Right cardiac atrium (tissue), 5 donors: ENCODE data around the gene DNAJC25. TPM values are rescaled to one million over a fixed set of nuclear protein-coding genes. Genes with fewer than 3 reads are reported as not detected.

ENCODE experiments used
- ATAC-seq, 2 donors: fragments of 200-7000 bp; cut with Tn5 transposase; one replicate each; pipeline versions ENCODE4 v1.8.0 to v1.9.1; 2020; ENCODE audit warnings: moderate library complexity in 2 of 2, mild to moderate bottlenecking in 1 of 2
- DNase-seq, 3 donors: peaks; one replicate each; pipeline ENCODE4 v3.0.0-alpha.2; 2020
- H3K27ac ChIP-seq: one replicate; pipeline ENCODE4 v1.5.1; 2013; ENCODE audit warnings: mild to moderate bottlenecking, low read length, control low read depth, moderate library complexity
- H3K27me3 ChIP-seq: one replicate; pipeline ENCODE4 v1.6.1; 2013; ENCODE audit not compliant: control insufficient read depth, insufficient read depth
- H3K4me1 ChIP-seq: one replicate; pipeline ENCODE4 v1.6.1; 2013; ENCODE audit warnings: low read length; ENCODE audit not compliant: control insufficient read depth, insufficient read depth
- H3K4me3 ChIP-seq: one replicate; pipeline ENCODE4 v1.5.1; 2013; ENCODE audit warnings: low read length, control low read depth
- H3K9me3 ChIP-seq: one replicate; pipeline ENCODE4 v1.6.1; 2013; ENCODE audit warnings: low read length; ENCODE audit not compliant: control insufficient read depth
- WGBS: extraction: QIAGEN DNeasy Blood & Tissue Kit; methylation state at CpG from one replicate; pipeline ENCODE4 v1.1.7; 2013; 5-methylcytosine and 5-hydroxymethylcytosine counted together
- intact Hi-C, 4 donors: fragments of 100-400 bp; cut with DNase I; formaldehyde crosslinking; loops; one replicate each; pipeline versions ENCODE4 v1.11.0 to v1.14.0; 2022 to 2023
- polyA plus RNA-seq: library from polyadenylated mRNA; stranded (reverse); fragments of 200-250 nt; gene quantifications from one replicate; pipeline ENCODE4 v1.2.3, GENCODE V29; 2013
- total RNA-seq, 4 donors: library from RNA; stranded (reverse); fragmentation: NEBNext Ultra II Directional; extraction: Animal tissue kit (Norgen Biotek cat#: 25700); gene quantifications; one replicate each; pipeline ENCODE4 v1.2.1, GENCODE V29; 2021
- donor health status: healthy with polysubstance abuse.
- donor health status: DM: no; HTN: yes; CAD: no.
- donor health status: DM: no; HTN: no; CAD: no.
- donor health status: DM: no; HTN: yes; CAD: no; lungs with severe emphysema.
- donor health status: DM: yes; HTN: yes; CAD: no.

DNAJC25 gene
- total and polyA plus RNA-seq, 5 donors: 4.4 to 7.2 (median 5.7) TPM

DNA sequence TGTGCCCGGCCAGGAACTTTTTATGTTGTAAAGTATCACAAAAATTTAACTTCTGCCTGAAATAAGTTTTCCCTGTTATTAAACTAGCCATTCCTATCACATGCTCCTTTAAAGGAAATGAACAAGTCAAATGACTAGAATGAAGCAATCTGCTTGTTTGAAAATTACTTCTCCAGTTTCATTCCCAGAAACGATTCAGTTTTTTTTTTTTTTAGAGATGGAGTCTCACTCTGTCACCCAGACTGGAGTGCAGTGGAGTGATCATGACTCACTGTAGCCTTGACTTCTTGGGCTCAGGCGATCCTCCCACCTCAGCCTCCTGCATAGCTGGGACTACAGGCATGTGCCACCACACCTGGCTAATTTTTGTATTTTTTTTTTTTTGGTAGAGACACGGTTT, 16.9 kb downstream of the DNAJC25 start:
- Histone ChIP-seq H3K4me1 (no peaks in the 10 kb centered on the region), H3K9me3 (no peaks in the 10 kb centered on the region)
- DNase-seq: no peak

DNA sequence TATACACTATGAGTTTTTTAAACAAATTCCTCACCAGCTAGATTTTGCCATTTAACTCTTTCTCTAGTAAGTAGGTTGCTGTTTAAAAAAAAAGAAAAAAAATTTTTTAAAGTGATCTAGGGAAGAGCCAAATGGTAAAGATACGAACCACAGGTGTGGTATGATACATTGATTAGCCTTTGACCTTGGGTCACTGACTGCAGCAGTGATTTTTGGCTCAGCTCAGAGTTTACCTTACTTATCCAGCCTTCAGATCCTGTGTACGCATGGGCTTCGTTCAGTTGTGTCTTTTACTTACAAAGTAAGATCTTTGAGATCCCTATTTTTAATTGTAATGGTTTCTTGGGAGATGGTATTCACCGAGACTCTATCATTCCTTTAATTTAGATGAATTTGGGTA, 17.9 kb downstream of the DNAJC25 start:
- H3K4me1 ChIP-seq: no peaks in the 10 kb centered on the region
- no peaks in the 10 kb centered on the region for H3K27me3 ChIP-seq
- DNase-seq (no peak), ATAC-seq (no peak)
- H3K4me3 ChIP-seq: no peak overlapping the region
- intact Hi-C loops: no loop called here
- no peaks in the 10 kb centered on the region for H3K9me3 ChIP-seq
- no peak overlapping the region for H3K27ac ChIP-seq
- WGBS: 95% methylated on average over 4 of the region's 4 CpGs

More for the DNA sequence above, 16.9 kb downstream of the DNAJC25 start:
- ATAC-seq: no peak
- Histone ChIP-seq H3K4me3 (no peak overlapping the region), H3K27me3 (no peaks in the 10 kb centered on the region), H3K27ac (no peak overlapping the region)
- WGBS: 81% methylated on average over 4 of the region's 4 CpGs
- intact Hi-C loops: no loop called here

DNA sequence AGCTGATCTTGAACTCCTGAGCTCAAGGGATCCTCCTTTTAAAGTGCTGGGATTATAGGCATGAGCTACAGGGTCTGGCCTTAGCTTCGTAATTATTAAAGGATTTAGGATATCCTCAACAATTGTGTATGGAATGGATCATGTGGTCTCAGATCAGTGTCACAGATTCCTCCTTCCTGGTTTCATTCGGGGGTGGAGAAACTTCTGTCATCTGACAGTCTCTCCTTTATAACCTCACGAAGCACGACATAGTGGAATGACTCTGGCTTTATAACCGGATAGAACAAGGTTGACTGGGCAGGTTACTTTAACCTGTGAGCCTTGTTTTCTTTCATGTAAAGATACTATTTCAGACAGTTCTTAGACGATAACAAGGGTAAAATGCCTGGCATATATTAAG, 25.9 kb downstream of the DNAJC25 start:
- no peak overlapping the region for H3K27ac ChIP-seq
- H3K4me1 ChIP-seq: no peaks in the 10 kb centered on the region
- WGBS: 57% methylated on average over 6 of the region's 6 CpGs
- H3K27me3 ChIP-seq: no peaks in the 10 kb centered on the region
- H3K9me3 ChIP-seq: no peaks in the 10 kb centered on the region
- ATAC-seq (no peak), DNase-seq (no peak)
- no peak overlapping the region for H3K4me3 ChIP-seq
- intact Hi-C loops: no loop called here

DNA sequence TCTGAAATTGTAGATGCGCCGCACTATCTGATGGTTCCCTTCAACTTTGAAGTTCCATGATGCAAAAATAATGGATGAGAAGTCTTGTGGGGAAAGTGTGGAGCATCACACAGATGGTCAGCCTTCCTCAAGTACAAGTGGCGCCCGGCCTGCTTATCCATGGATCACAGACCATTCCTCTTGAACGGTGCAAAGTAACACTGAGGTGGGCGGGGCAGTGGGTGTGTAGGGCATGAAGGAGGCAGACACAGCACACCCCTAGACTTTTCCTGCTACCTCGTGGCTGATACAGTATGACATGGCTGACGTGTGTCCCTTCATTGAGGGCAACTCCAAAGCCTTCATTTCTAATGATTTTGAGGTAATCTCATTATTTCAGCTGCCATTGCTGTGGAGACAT, 27.8 kb downstream of the DNAJC25 start:
- DNase-seq (peak in 1 of 3 donors; percentile 17), ATAC-seq (no peak)
- no peak overlapping the region for H3K27ac ChIP-seq
- no peak overlapping the region for H3K4me3 ChIP-seq
- 73% methylated on average over 8 of the region's 8 CpGs for WGBS
- H3K9me3 ChIP-seq: no peaks in the 10 kb centered on the region
- H3K27me3 ChIP-seq: no peaks in the 10 kb centered on the region
- H3K4me1 ChIP-seq: peaks cover 2% of the 10 kb centered on the region
- intact Hi-C loops: no loop called here

DNA sequence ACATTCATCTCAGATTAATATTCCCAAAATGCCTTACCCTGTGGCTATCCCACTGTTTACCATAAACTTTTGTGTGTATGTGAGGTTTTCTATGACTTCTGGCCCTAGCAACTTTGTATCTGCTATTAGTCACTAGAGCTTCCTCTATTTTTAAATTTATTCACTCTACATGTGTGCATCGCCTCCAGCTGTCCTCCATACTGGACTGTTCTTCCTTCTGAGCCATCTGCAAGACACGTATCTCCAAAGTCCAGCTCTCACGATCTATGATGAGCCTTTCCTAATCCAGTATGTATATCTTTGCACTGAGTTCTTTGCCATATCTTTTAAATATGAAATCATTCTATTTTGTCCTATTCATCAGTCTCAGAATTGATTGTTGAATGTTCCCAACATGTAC, 28.6 kb downstream of the DNAJC25 start:
- Histone ChIP-seq H3K27ac (no peak overlapping the region), H3K4me1 (peaks cover 2% of the 10 kb centered on the region), H3K4me3 (no peak overlapping the region), H3K9me3 (no peaks in the 10 kb centered on the region), H3K27me3 (no peaks in the 10 kb centered on the region)
- WGBS: 92% methylated on average over 3 of the region's 3 CpGs
- DNase-seq (no peak), ATAC-seq (no peak)
- intact Hi-C loops: no loop called here

DNA sequence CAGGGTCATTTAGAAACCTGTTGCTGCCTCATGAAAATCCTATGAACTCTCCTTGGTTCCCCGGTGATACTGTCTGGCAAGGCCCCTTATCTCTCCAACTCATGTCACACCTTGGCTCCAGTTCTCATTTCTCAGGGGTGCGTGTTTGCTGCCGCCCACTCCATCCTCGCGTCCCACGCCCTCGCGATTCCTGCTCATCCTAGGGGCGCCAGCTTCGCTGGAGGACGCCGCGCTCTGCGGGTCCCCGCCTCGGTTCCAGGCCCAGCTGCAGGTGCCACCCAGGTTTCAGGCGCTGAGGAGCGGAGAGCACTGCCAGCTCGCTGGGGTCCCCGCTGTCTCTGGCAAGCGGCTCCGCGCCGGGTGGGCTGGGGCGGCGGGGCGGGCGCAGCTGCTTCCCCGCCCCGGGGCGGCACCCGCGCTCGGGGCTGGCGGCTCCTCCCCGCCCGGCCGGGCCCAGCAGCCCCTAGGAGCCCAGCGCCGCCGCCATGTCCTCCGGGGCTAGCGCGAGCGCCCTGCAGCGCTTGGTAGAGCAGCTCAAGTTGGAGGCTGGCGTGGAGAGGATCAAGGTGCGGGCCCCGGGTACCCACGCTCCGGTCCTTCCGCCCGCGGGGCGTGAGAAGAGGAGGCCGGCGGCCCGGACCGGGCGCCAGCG, 30.1 kb downstream of the DNAJC25 start, which contains the start of gene GNG10:
GNG10 (plus strand) TSS at position 456 of the 652 bp plus-strand sequence; CDS start at position 486, 30 bp downstream.
- ATAC-seq (peak; percentile 96), DNase-seq (peak; percentile 67 to 87 (median 86))
- Histone ChIP-seq H3K9me3 (no peaks in the 10 kb centered on the region), H3K4me1 (peaks cover 2% of the 10 kb centered on the region), H3K4me3 (peak within 1 kb of the TSS; percentile 71), H3K27me3 (no peaks in the 10 kb centered on the region), H3K27ac (peak within 1 kb of the TSS; percentile 61)
- WGBS: under 1% methylated on average over 61 of the region's 61 CpGs
- intact Hi-C loops: no loop called here

DNA sequence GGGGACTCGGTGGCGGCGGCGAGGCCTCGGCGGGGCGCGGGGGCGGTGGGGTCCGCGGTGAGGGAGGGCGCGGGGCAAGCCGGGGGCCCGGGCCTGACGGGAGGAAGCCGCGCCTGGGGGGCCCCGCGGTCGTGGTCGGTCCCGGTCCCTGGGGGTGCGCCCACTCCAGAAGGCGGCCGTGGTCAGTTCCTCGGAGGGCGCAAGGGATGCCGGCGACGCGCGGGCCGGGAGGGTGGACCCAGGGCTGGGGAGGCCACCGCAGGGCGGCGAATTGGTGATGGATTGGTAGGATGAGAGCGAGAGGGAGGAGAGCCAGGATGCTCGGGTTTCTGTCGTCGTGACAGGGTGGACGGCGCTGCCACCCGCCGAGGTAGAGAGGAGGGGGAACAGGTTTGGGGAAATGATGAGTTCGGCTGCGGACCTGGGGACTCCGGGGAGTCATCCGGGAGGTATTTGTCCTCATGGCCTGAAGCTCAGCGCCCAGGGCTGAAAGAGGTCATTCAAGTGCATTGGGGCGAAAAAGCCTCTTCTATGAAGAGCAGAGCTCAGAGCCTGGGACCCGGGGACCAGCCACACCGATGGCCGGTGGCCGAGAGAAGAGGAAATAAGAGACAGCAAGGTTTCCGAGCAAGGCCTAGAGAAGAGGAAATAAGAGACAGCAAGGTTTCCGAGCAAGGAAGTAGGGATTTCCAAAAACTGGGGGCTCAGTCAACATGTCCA, 30.8 kb downstream of the DNAJC25 start:
- under 1% methylated on average over 57 of the region's 57 CpGs for WGBS
- DNase-seq (peak; percentile 51 to 82 (median 81)), ATAC-seq (peak; percentile 78 to 81)
- Histone ChIP-seq H3K9me3 (no peaks in the 10 kb centered on the region), H3K27ac (peak overlapping the region; percentile 61), H3K4me3 (peak overlapping the region; percentile 71), H3K27me3 (no peaks in the 10 kb centered on the region), H3K4me1 (peaks cover 2% of the 10 kb centered on the region)
- intact Hi-C loops: no loop called here

DNA sequence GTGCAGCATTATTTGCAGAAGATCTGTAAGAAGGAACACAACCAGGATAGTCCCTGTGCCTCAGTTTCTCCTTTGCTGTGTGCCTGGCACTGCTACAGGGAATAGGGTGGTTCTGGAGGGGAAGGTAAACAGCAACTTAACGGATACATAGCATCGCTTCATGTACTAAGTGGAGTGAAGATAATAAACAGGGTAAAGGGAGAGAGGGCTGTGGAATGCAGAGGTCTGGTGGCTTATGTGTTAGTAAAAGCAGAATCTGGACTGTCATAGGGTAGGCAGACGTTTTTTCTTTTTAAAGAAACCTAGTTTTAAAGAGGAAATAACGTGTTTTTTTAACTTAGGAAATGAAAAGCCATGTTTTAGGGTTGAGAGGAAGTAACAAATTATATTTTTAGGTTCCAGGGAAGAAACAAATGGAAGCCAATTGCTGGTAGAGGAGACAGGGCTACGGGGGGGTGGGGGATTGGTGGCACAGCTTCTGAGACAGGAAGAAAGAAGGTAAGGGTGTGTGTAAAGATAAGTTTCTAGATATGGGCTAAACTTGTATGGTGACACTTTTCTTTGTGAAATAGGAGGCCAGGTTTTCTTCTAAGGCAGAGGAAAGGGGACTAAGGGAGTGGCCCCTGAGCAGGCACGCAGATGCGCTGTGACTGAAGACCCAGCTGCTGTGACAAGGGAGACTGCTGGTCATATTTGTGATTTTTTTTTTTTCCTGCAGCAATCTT, 31.6 kb downstream of the DNAJC25 start:
- 27% methylated on average over 7 of the region's 7 CpGs for WGBS
- Histone ChIP-seq H3K4me3 (peak overlapping the region; percentile 71), H3K4me1 (peaks cover 2% of the 10 kb centered on the region), H3K9me3 (no peaks in the 10 kb centered on the region), H3K27me3 (no peaks in the 10 kb centered on the region), H3K27ac (peak overlapping the region; percentile 11)
- peak in 1 of 2 donors; percentile 3 for ATAC-seq
- intact Hi-C loops: no loop called here
- no peak for DNase-seq

DNA sequence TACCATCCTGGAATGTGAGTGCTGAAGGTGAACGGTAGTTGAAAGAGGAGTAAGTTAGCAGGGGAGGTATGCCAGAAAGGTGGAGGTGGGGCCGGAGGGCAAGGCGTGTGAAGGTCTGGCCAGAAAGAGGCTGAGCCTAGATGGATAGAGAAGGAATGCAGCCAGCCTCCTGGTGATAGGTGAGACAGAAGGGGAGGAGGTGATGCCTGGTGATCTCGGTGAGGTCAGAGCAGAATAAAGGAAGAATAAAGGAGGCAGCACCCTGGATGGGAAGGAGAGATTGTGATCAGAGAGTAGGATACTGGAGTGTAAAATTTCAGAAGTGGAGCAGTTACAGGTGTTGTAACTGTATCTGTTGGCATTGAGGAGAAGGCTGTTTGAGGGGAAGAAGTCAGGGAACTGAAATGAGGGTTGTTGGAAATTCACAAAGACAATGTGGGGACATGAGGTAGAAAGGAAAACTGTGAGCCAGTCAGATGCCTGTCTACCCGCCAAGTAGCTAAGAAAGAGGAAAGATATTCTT, 32.2 kb downstream of the DNAJC25 start:
- peaks cover 2% of the 10 kb centered on the region for H3K4me1 ChIP-seq
- no peak for DNase-seq
- no peaks in the 10 kb centered on the region for H3K27me3 ChIP-seq
- intact Hi-C loops: no loop called here
- no peak for ATAC-seq
- H3K27ac ChIP-seq: no peak overlapping the region
- no peaks in the 10 kb centered on the region for H3K9me3 ChIP-seq
- 78% methylated on average over 5 of the region's 5 CpGs for WGBS
- no peak overlapping the region for H3K4me3 ChIP-seq

DNA sequence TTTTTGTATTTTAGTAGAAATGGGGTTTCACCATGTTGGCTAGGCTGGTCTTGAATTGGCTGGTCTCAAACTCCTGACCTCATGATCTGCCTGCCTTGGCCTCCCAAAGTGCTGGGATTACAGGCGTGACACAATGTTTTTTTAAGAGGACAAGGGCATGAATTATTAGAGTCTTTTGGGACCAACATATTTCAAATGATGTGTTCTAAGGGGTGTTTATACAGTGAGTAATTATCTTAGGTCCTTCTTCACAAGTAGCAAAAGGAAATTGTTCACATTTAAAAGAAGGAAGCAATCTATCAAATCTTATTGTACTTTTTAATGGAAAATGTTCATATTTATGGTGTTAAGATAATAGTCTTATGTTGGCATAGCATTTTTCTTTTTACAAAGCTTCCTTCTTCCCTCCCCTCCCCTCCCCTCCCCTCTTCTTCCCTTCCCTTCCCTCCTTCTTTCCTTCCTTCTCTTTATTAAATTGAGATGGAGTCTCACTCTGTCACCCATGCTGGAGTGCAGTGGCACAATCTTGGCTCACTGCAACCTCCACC, 37.0 kb downstream of the DNAJC25 start:
- 81% methylated on average over 1 of the region's 1 CpG for WGBS
- H3K4me3 ChIP-seq: no peak overlapping the region
- no peaks in the 10 kb centered on the region for H3K4me1 ChIP-seq
- H3K9me3 ChIP-seq: no peaks in the 10 kb centered on the region
- DNase-seq (no peak), ATAC-seq (no peak)
- intact Hi-C loops: no loop called here
- no peak overlapping the region for H3K27ac ChIP-seq
- H3K27me3 ChIP-seq: no peaks in the 10 kb centered on the region
